Cortex of kidney (tissue), 1 donor: ENCODE results near the gene GPD1L.

Experiments
- DNase-seq: peaks from one replicate; lab custom pipeline; 2025; lab: John Stamatoyannopoulos, UW

Gene GPD1L

GRCh38 chr3:32137870-32138269 is 31.4 kb downstream of the GPD1L start:
- no peak for DNase-seq

- no peak for DNase-seq
These were observed 32.2 kb downstream of the GPD1L start for GRCh38 chr3:32138545-32139104.

GRCh38 chr3:32140943-32141342 is 34.5 kb downstream of the GPD1L start:
- no peak for DNase-seq

GRCh38 chr3:32143849-32144757 is 37.7 kb downstream of the GPD1L start:
- DNase-seq = no peak

- DNase-seq = no peak
These were observed 40.4 kb downstream of the GPD1L start for GRCh38 chr3:32146746-32147211.

GRCh38 chr3:32147509-32147908 is 41.1 kb downstream of the GPD1L start:
- no peak for DNase-seq

GRCh38 chr3:32147933-32148332 is 41.5 kb downstream of the GPD1L start:
- no peak for DNase-seq

GRCh38 chr3:32148351-32148750 is 41.9 kb downstream of the GPD1L start:
- DNase-seq = no peak

- no peak for DNase-seq
These were observed 47.2 kb downstream of the GPD1L start for GRCh38 chr3:32153414-32154204.

GRCh38 chr3:32154205-32154579 is 47.8 kb downstream of the GPD1L start:
- no peak for DNase-seq

- no peak for DNase-seq
These were observed 48.7 kb downstream of the GPD1L start for GRCh38 chr3:32155117-32155516.

- no peak for DNase-seq
These were observed 51.3 kb downstream of the GPD1L start for GRCh38 chr3:32157600-32158264.

GRCh38 chr3:32160706-32161214 is 54.3 kb downstream of the GPD1L start:
- no peak for DNase-seq

GRCh38 chr3:32165442-32165841 is 59.0 kb downstream of the GPD1L start:
- no peak for DNase-seq

GRCh38 chr3:32166654-32167053 is 60.2 kb downstream of the GPD1L start:
- no peak for DNase-seq

- DNase-seq = no peak
These were observed 66.0 kb downstream of the GPD1L start for GRCh38 chr3:32172420-32172819.

GRCh38 chr3:32175607-32176197 is 69.3 kb downstream of the GPD1L start:
- no peak for DNase-seq

- DNase-seq = no peak
These were observed 70.7 kb downstream of the GPD1L start for GRCh38 chr3:32176989-32177701.

GRCh38 chr3:32177702-32178198 is 71.3 kb downstream of the GPD1L start:
- DNase-seq = no peak

- DNase-seq = no peak
These were observed 73.8 kb downstream of the GPD1L start for GRCh38 chr3:32180141-32180784.
